ENCODE results near the gene MEA1. TPM values are rescaled to one million over a fixed set of nuclear protein-coding genes. Genes with fewer than 3 reads are reported as not detected.

MEA1 gene
- total RNA-seq, 1 experiment from 2014 or later = 64.8 TPM

DNA sequence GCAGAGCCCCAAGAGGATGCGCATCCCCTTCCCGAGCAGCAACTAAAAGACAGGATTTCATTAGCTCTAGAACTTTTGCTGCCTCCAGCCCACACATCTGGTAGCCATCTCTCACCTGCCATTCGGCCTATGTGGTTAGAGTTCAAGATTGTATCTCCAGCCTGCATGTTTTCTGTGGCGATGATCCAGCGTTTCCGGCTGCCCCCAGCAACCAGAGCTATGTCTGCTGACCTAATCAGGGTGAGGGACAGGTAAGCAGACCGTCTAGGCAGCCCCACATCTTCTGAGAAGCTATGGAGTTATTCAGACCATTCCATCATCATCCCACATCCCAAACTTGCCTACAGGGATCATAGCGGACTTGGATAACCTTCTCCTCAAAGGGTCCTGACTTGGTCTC lies 42.2 kb upstream of the MEA1 start:
- Histone ChIP-seq H3K9ac (ENCODE audit: low read length) (no peak overlapping the region), H3K36me3 (ENCODE audit: control insufficient read depth in 1 of 2, insufficient read depth in 2 of 2, low read length in 2 of 2) (peaks cover 0 to 19% of the 10 kb centered on the region in 2 experiments; a peak in 1 of 4 replicates), H2AFZ (ENCODE audit: low read depth, low read length, poor library complexity, severe bottlenecking) (no peak overlapping the region), H3K9me2 (ENCODE audit: insufficient read depth) (no peaks in the 10 kb centered on the region), H3K27ac (ENCODE audit: low read depth, low read length) (no peak overlapping the region), H3K4me2 (ENCODE audit: low read length) (no peak overlapping the region), H3K9me3 (ENCODE audit: control insufficient read depth in 1 of 2, insufficient read depth in 1 of 2, low read depth in 1 of 2, low read length in 2 of 2) (no peaks in the 10 kb centered on the region), H4K20me1 (ENCODE audit: insufficient read depth) (no peaks in the 10 kb centered on the region), H3K4me1 (ENCODE audit: control insufficient read depth in 1 of 2, insufficient read depth in 2 of 2, low read length in 2 of 2) (peaks cover 13 to 41% of the 10 kb centered on the region in 2 experiments; a peak in 3 of 4 replicates), H3K79me2 (ENCODE audit: insufficient read depth, low read length) (peaks cover 44% of the 10 kb centered on the region), H3K4me3 (replicated peaks in 1 of 2; ENCODE audit: low read depth in 1 of 2, low read length in 2 of 2) (no peak overlapping the region), H3K27me3 (ENCODE audit: insufficient read depth, low read length) (no peaks in the 10 kb centered on the region)
- ChIA-PET POLR2A (interaction anchor here (1.2 kb wide), 1 partner anchor 42 kb away, joined by 4 read pairs; the partner anchor contains the start of genes KLHDC3 and MEA1), RAD21 (ENCODE audit: low non-redundant PET in 1 of 2, low total read pairs in 2 of 2, uncharacterized antibody in 2 of 2, unreplicated experiment in 2 of 2) (no interaction called here), CTCF (no interaction called here)
- ATAC-seq (no peak), DNase-seq (ENCODE audit: low read depth, low spot score) (no peak)
- intact Hi-C loops (cut with micrococcal nuclease) = loop anchor here (5.0 kb wide), 3 partner anchors 44 to 116 kb away; partner anchors contain the start of genes KLHDC3, MEA1 and SRF
- TF ChIP-seq ELF1 (IDR thresholded peaks at IDR 0.05; ENCODE audit: borderline replicate concordance, low read depth) (no peak), YY1 (IDR thresholded peaks at IDR 0.05; ENCODE audit: extremely low read depth, insufficient replicate concordance, low read depth, low read length) (no peak), CEBPB (IDR thresholded peaks at IDR 0.05; ENCODE audit: low read depth) (no peak), CBX3 (IDR thresholded peaks at IDR 0.05; ENCODE audit: low read depth) (no peak), TCF7L2 (IDR thresholded peaks at IDR 0.05; ENCODE audit: borderline replicate concordance, extremely low read depth, insufficient read depth, insufficient read length) (no peak), EGR1 (IDR thresholded peaks at IDR 0.05; ENCODE audit: low read depth) (no peak), JUND (IDR thresholded peaks at IDR 0.05) (no peak), SIN3A (IDR thresholded peaks at IDR 0.05; ENCODE audit: low read depth) (no peak), EZH2phosphoT487 (IDR thresholded peaks at IDR 0.05; ENCODE audit: borderline replicate concordance) (no peak), ZNF274 (IDR thresholded peaks at IDR 0.05; ENCODE audit: low read depth, low read length) (no peak), POLR2A (IDR thresholded peaks at IDR 0.05; ENCODE audit: borderline replicate concordance, extremely low read depth, insufficient read depth, insufficient read length) (no peak), SP1 (IDR thresholded peaks at IDR 0.05; ENCODE audit: low read depth) (no peak), EZH2 (IDR thresholded peaks at IDR 0.05) (no peak), RAD21 (IDR thresholded peaks at IDR 0.05; ENCODE audit: low read depth) (no peak), ZFX (IDR thresholded peaks at IDR 0.05) (no peak), FOSL1 (IDR thresholded peaks at IDR 0.05; ENCODE audit: low read depth) (no peak), REST (IDR thresholded peaks at IDR 0.05; ENCODE audit: low read depth) (no peak)
- TF ChIP-seq, protein P1, sequence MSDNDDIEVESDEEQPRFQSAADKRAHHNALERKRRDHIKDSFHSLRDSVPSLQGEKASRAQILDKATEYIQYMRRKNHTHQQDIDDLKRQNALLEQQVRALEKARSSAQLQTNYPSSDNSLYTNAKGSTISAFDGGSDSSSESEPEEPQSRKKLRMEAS (IDR thresholded peaks at IDR 0.05) = no peak
- no TSS peak for BruUV-seq (replicated peaks)
